PFSK-1 (cell line): ENCODE results near the gene BRIP1.

Source experiments
- FOXP2 ChIP-seq: optimal IDR thresholded peaks from 2 replicates; pipeline ENCODE3; 2011; ENCODE audit warnings: borderline replicate concordance, control low read depth, inconsistent platforms; ENCODE audit not compliant: insufficient read depth; ENCODE audit errors: extremely low read length, extremely low read depth
- POLR2AphosphoS5 ChIP-seq: IDR thresholded peaks from 2 replicates; pipeline ENCODE4 v1.6.1; 2012; ENCODE audit warnings: low read depth, mild to moderate bottlenecking, control low read depth, low read length, moderate library complexity
- SIN3A ChIP-seq: IDR thresholded peaks from 2 replicates; pipeline ENCODE4 v1.6.1; 2012; ENCODE audit warnings: mild to moderate bottlenecking, low read length, moderate library complexity, borderline replicate concordance; ENCODE audit not compliant: insufficient read depth
- TAF1 ChIP-seq: IDR thresholded peaks from 2 replicates; pipeline ENCODE4 v1.6.1; 2012; ENCODE audit warnings: low read length, control low read depth, borderline replicate concordance; ENCODE audit not compliant: insufficient read depth
- TF ChIP-seq, protein P1 (sequence below), 2 experiments: IDR thresholded peaks; 2 replicates each; pipeline versions ENCODE4 v1.6.1 to v1.8.0; 2011 to 2012; ENCODE audit warnings: low read depth in 2 of 2, low read length in 2 of 2, control low read depth in 1 of 2, inconsistent platforms in 1 of 2, mild to moderate bottlenecking in 1 of 2, moderate library complexity in 1 of 2; ENCODE audit not compliant: insufficient read depth in 1 of 2

DNA sequence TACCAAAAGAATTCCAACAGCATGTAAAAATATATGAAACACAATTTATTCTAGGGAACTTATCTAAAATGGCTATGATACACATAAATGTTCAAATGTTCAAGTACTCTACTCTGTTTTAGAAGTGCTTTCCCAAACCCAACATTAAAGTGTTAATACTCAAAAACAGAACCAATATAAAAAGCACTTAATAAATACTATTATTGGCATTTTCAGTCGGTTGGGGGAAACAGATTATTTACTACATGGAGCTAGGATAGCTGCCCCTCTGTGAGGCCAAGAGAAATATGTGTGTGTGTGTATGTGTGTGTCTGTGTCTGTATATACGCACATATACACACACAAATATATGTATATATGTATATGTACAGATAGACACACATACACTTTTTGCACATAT, 32.1 kb upstream of the BRIP1 start:
- TF ChIP-seq TAF1 (no peak), POLR2AphosphoS5 (no peak), SIN3A (no peak), FOXP2 (no peak)
- TF ChIP-seq, protein P1, sequence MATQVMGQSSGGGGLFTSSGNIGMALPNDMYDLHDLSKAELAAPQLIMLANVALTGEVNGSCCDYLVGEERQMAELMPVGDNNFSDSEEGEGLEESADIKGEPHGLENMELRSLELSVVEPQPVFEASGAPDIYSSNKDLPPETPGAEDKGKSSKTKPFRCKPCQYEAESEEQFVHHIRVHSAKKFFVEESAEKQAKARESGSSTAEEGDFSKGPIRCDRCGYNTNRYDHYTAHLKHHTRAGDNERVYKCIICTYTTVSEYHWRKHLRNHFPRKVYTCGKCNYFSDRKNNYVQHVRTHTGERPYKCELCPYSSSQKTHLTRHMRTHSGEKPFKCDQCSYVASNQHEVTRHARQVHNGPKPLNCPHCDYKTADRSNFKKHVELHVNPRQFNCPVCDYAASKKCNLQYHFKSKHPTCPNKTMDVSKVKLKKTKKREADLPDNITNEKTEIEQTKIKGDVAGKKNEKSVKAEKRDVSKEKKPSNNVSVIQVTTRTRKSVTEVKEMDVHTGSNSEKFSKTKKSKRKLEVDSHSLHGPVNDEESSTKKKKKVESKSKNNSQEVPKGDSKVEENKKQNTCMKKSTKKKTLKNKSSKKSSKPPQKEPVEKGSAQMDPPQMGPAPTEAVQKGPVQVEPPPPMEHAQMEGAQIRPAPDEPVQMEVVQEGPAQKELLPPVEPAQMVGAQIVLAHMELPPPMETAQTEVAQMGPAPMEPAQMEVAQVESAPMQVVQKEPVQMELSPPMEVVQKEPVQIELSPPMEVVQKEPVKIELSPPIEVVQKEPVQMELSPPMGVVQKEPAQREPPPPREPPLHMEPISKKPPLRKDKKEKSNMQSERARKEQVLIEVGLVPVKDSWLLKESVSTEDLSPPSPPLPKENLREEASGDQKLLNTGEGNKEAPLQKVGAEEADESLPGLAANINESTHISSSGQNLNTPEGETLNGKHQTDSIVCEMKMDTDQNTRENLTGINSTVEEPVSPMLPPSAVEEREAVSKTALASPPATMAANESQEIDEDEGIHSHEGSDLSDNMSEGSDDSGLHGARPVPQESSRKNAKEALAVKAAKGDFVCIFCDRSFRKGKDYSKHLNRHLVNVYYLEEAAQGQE (IDR thresholded peaks at IDR 0.05; ENCODE audit: insufficient read depth in 1 of 2, low read depth in 2 of 2, low read length in 2 of 2) = no peak
